H1 (cell line): ENCODE measurements around the gene WDR27. TPM values are rescaled to one million over a fixed set of nuclear protein-coding genes. Genes with fewer than 3 reads are reported as not detected.

Experiments
- CTCF ChIA-PET: fragments of 300-600 bp; sonication (Branson Sonifier 250); formaldehyde crosslinking; loops from one replicate; lab custom pipeline; 2021; ENCODE audit not compliant: partially characterized antibody; lab: Charles Lee
- POLR2A ChIA-PET: fragments of 300-600 bp; sonication (Branson Sonifier 250); formaldehyde crosslinking; loops from one replicate; lab custom pipeline; 2021; ENCODE audit warnings: inconsistent platforms; ENCODE audit not compliant: partially characterized antibody; lab: Charles Lee
- DNase-seq, 2 experiments: peaks; one replicate each; pipeline versions ENCODE4 v3.0.0 to v3.0.0-alpha.2; 2010 to 2022; ENCODE audit warnings: low spot score in 2 of 2, low read depth in 1 of 2, mixed read lengths in 1 of 2
- FAIRE-seq: peaks from 2 replicates; lab custom pipeline; 2011; peaks lifted over from hg19 to GRCh38; lab: Jason Lieb, UNC
- H2AFZ ChIP-seq: 2 replicates; pipeline ENCODE4 v1.8.1; 2012; ENCODE audit warnings: low read length, inconsistent platforms
- H2AK5ac ChIP-seq: 2 replicates; pipeline ENCODE4 v1.6.1; 2013; ENCODE audit warnings: low read depth, low read length
- H2BK120ac ChIP-seq: replicated peaks from 2 replicates; pipeline ENCODE3; 2013; ENCODE audit warnings: low read depth, low read length, inconsistent platforms
- H2BK12ac ChIP-seq: 2 replicates; pipeline ENCODE4 v1.6.1; 2013; ENCODE audit warnings: low read depth, low read length
- H2BK15ac ChIP-seq: 2 replicates; pipeline ENCODE4 v1.6.1; 2013; ENCODE audit warnings: low read length
- H2BK20ac ChIP-seq: 2 replicates; pipeline ENCODE4 v1.6.1; 2013; ENCODE audit warnings: low read length
- H2BK5ac ChIP-seq: 2 replicates; pipeline ENCODE4 v1.6.1; 2013; ENCODE audit warnings: low read depth, low read length
- H3K14ac ChIP-seq: 2 replicates; pipeline ENCODE4 v1.6.1; 2013; ENCODE audit warnings: inconsistent platforms; ENCODE audit not compliant: insufficient read length
- H3K18ac ChIP-seq: 2 replicates; pipeline ENCODE4 v1.6.1; 2013; ENCODE audit warnings: low read length; ENCODE audit errors: extremely low read depth
- H3K23ac ChIP-seq: 2 replicates; pipeline ENCODE4 v1.6.1; 2013; ENCODE audit warnings: inconsistent platforms; ENCODE audit not compliant: insufficient read length
- H3K23me2 ChIP-seq: 2 replicates; pipeline ENCODE4 v1.6.1; 2013; ENCODE audit warnings: low read depth, low read length
- H3K27ac ChIP-seq: 2 replicates; pipeline ENCODE4 v1.6.1; 2011; ENCODE audit warnings: low read depth, low read length, inconsistent platforms
- H3K27me3 ChIP-seq, 4 experiments: replicated peaks in 1 of 4; 1 replicate in 1 of 4; 2 replicates in 3 of 4; pipeline versions ENCODE4 v1.6.1 to v1.8.1; 2011 to 2013; ENCODE audit warnings: low read length in 3 of 4, mild to moderate bottlenecking in 3 of 4, inconsistent platforms in 2 of 4, mixed read lengths in 2 of 4, moderate library complexity in 1 of 4; ENCODE audit not compliant: control insufficient read depth in 3 of 4, insufficient read depth in 3 of 4; ENCODE audit errors: extremely low read depth in 1 of 4
- H3K36me3 ChIP-seq, 4 experiments: 2 replicates each; pipeline versions ENCODE4 v1.6.1 to v1.8.1; 2011 to 2013; ENCODE audit warnings: mild to moderate bottlenecking in 4 of 4, low read length in 3 of 4, moderate library complexity in 2 of 4, control low read depth in 1 of 4, inconsistent platforms in 1 of 4; ENCODE audit not compliant: insufficient read depth in 4 of 4, control insufficient read depth in 2 of 4
- H3K4ac ChIP-seq: replicated peaks from 2 replicates; pipeline ENCODE3; 2013; ENCODE audit warnings: low read length, low read depth, mixed read lengths, inconsistent platforms; ENCODE audit not compliant: insufficient read length
- H3K4me1 ChIP-seq, 4 experiments: replicated peaks in 1 of 4; 1 replicate in 1 of 4; 2 replicates in 3 of 4; pipeline versions ENCODE4 v1.6.1 to v1.8.1; 2011 to 2013; ENCODE audit warnings: low read length in 3 of 4, inconsistent platforms in 2 of 4, mixed read lengths in 1 of 4; ENCODE audit not compliant: insufficient read depth in 4 of 4, control insufficient read depth in 3 of 4
- H3K4me2 ChIP-seq, 2 experiments: 2 replicates each; pipeline versions ENCODE4 v1.6.1 to v1.8.1; 2011 to 2013; ENCODE audit warnings: low read depth in 2 of 2, low read length in 2 of 2, control low read depth in 1 of 2, inconsistent platforms in 1 of 2, mild to moderate bottlenecking in 1 of 2; ENCODE audit not compliant: insufficient read depth in 1 of 2
- H3K4me3 ChIP-seq, 4 experiments: fragments of 200-600, 300-600 bp in 1 of 4; sonication (generic), shearing (Covaris generic), sonication (Bioruptor Twin) in 1 of 4; 2 replicates each; pipeline versions ENCODE4 v1.5.1 to v1.8.1; 2011 to 2016; ENCODE audit warnings: low read length in 4 of 4, low read depth in 3 of 4, control low read depth in 2 of 4, inconsistent platforms in 2 of 4, mild to moderate bottlenecking in 2 of 4, mixed read lengths in 1 of 4, moderate library complexity in 1 of 4; ENCODE audit not compliant: insufficient read depth in 2 of 4; ENCODE audit errors: extremely low read depth in 1 of 4
- H3K56ac ChIP-seq: replicated peaks from 2 replicates; pipeline ENCODE3; 2013; ENCODE audit warnings: low read depth, mild to moderate bottlenecking, mixed read lengths, low read length, inconsistent platforms; ENCODE audit not compliant: insufficient read length
- H3K79me1 ChIP-seq: 2 replicates; pipeline ENCODE4 v1.6.1; 2013; ENCODE audit warnings: low read depth, low read length, control low read depth
- H3K79me2 ChIP-seq, 2 experiments: 2 replicates each; pipeline versions ENCODE4 v1.6.1 to v1.8.1; 2012 to 2013; ENCODE audit warnings: low read length in 2 of 2, mild to moderate bottlenecking in 2 of 2, inconsistent platforms in 1 of 2; ENCODE audit not compliant: insufficient read depth in 2 of 2, control insufficient read depth in 1 of 2
- H3K9ac ChIP-seq, 4 experiments: replicated peaks in 1 of 4; 1 replicate in 1 of 4; 2 replicates in 3 of 4; pipeline versions ENCODE4 v1.6.1 to v1.8.1; 2011 to 2013; ENCODE audit warnings: low read depth in 3 of 4, low read length in 3 of 4, control low read depth in 2 of 4, mild to moderate bottlenecking in 2 of 4, moderate library complexity in 2 of 4, inconsistent platforms in 1 of 4; ENCODE audit errors: extremely low read depth in 1 of 4
- H3K9me3 ChIP-seq, 2 experiments: 2 replicates each; pipeline versions ENCODE4 v1.6.1 to v1.8.1; 2012 to 2013; ENCODE audit warnings: mild to moderate bottlenecking in 2 of 2, moderate library complexity in 2 of 2, control low read depth in 1 of 2, inconsistent platforms in 1 of 2, low read depth in 1 of 2, low read length in 1 of 2, mixed read lengths in 1 of 2; ENCODE audit not compliant: insufficient read depth in 2 of 2
- H4K20me1 ChIP-seq, 2 experiments: replicated peaks in 1 of 2; 2 replicates each; pipeline versions ENCODE3 to v1.8.1; 2011 to 2013; ENCODE audit warnings: inconsistent platforms in 2 of 2, low read length in 2 of 2, mild to moderate bottlenecking in 1 of 2; ENCODE audit not compliant: insufficient read depth in 2 of 2, control insufficient read depth in 1 of 2
- H4K5ac ChIP-seq: 2 replicates; pipeline ENCODE4 v1.6.1; 2013; ENCODE audit warnings: low read length, low read depth, mixed read lengths, inconsistent platforms; ENCODE audit not compliant: insufficient read length
- H4K8ac ChIP-seq: 2 replicates; pipeline ENCODE4 v1.8.0; 2013; ENCODE audit warnings: mild to moderate bottlenecking, moderate library complexity, low read length, inconsistent platforms; ENCODE audit not compliant: insufficient read depth; ENCODE audit errors: extremely low read depth
- H4K91ac ChIP-seq: replicated peaks from 2 replicates; pipeline ENCODE3; 2013; ENCODE audit warnings: low read length, mixed read lengths, inconsistent platforms; ENCODE audit not compliant: insufficient read length
- EGR1 ChIP-seq: IDR thresholded peaks from 2 replicates; pipeline ENCODE4 v1.6.1; 2011; ENCODE audit warnings: low read depth, low read length, borderline replicate concordance
- EZH2 ChIP-seq: fragments of 200-600 bp; sonication (generic); IDR thresholded peaks from 2 replicates; pipeline ENCODE4 v1.7.1; 2012; ENCODE audit warnings: low read depth, mild to moderate bottlenecking, moderate library complexity, low read length, inconsistent platforms; ENCODE audit not compliant: severe bottlenecking
- KDM4A ChIP-seq: IDR thresholded peaks from one replicate; pipeline ENCODE4 v1.7.1; 2012; ENCODE audit warnings: low read depth, mild to moderate bottlenecking, moderate library complexity, low read length, inconsistent platforms; ENCODE audit not compliant: severe bottlenecking
- RBBP5 ChIP-seq: IDR thresholded peaks from 2 replicates; pipeline ENCODE4 v1.7.1; 2012; ENCODE audit warnings: low read depth, mild to moderate bottlenecking, inconsistent platforms, low read length, moderate library complexity, borderline replicate concordance
- SIX5 ChIP-seq: IDR thresholded peaks from 2 replicates; pipeline ENCODE4 v1.6.1; 2011; ENCODE audit warnings: mild to moderate bottlenecking, low read depth, low read length
- SP1 ChIP-seq: IDR thresholded peaks from 2 replicates; pipeline ENCODE4 v1.6.1; 2011; ENCODE audit warnings: low read depth, low read length
- TCF12 ChIP-seq: IDR thresholded peaks from 2 replicates; pipeline ENCODE4 v1.6.1; 2011; ENCODE audit warnings: low read depth, mild to moderate bottlenecking, low read length
- WGBS, 2 experiments: shearing (Covaris generic) in 1 of 2; methylation state at CpG; one replicate each; pipeline versions ENCODE4 v1.1.6 to v1.1.7; 2013 to 2015; ENCODE audit warnings: low lambda C conversion rate in 2 of 2, mixed read lengths in 2 of 2, inconsistent platforms in 1 of 2, low coverage in 1 of 2, missing lambda C conversion rate in 1 of 2; ENCODE audit not compliant: insufficient replicate concordance in 2 of 2, insufficient coverage in 1 of 2, insufficient read length in 1 of 2; ENCODE audit errors: extremely low coverage in 1 of 2, missing lambda C conversion rate in 1 of 2; 5-methylcytosine and 5-hydroxymethylcytosine counted together
- polyA plus RNA-seq, 7 experiments: library from polyadenylated mRNA; depleted of rRNA in 3 of 7; stranded (reverse) in 5 of 7; unstranded in 2 of 7; fragments of >200 nt in 5 of 7; fragments of 200-250 nt in 2 of 7; gene quantifications; 1 replicate in 5 of 7; 2 replicates in 1 of 7; 4 replicates in 1 of 7; pipeline versions ENCODE4 v1.2.1 to v1.2.3, GENCODE V29; 2011 to 2013; ENCODE audit warnings: missing spikeins in 2 of 7, mixed read lengths in 2 of 7
- total RNA-seq: library from RNA; stranded (reverse); fragmentation: NEBNext Ultra II Directional; extraction: Animal tissue kit (Norgen Biotek cat#: 25700); gene quantifications from 2 replicates; pipeline ENCODE4 v1.2.1, GENCODE V29; 2021
- TF ChIP-seq, protein P1 (sequence below): IDR thresholded peaks from 2 replicates; pipeline ENCODE4 v1.6.1; 2012; ENCODE audit warnings: inconsistent platforms

Gene WDR27
- total and polyA plus RNA-seq, 2 of the 8 experiments (the other 6 are each of a cell fraction or from before 2014, with no cell fraction given), result 53.6 to 68.6 TPM

DNA sequence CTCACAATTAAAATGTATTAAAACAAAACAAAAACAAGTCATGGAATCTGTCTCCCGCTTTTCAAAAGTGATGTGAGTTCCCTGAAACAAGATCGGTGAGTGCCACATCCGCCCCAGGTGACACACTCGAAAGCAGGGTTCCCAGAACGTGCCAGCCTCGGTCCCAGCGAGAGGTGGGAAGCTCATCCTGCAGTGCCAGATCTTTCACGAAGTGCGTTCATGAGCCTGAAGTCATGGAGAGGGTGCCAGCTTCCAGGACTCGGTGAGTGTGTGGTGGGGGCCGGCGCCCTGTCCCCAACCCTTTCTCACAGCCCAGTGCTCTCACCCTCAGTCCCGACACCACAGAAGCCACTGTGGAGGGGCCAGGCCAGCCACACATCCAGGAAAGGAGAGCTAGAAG, 127.4 kb downstream of the WDR27 start:
- no peak overlapping the region for H3K4me3 ChIP-seq
- no peak overlapping the region; the same call in 1 of the 2 replicates for H2BK5ac ChIP-seq
- no peak overlapping the region for H2AFZ ChIP-seq
- ChIA-PET CTCF (interaction anchor here (1.9 kb wide), 1 partner anchor 8 kb away, joined by 5 read pairs; no protein-coding TSS in a partner anchor), POLR2A (interaction anchor here (1.0 kb wide), 1 partner anchor 9 kb away, joined by 3 read pairs; no protein-coding TSS in a partner anchor)
- TF ChIP-seq RBBP5 (no peak), SIX5 (no peak), SP1 (no peak), TCF12 (no peak), EGR1 (no peak), KDM4A (no peak), EZH2 (no peak)
- TF ChIP-seq, protein P1, sequence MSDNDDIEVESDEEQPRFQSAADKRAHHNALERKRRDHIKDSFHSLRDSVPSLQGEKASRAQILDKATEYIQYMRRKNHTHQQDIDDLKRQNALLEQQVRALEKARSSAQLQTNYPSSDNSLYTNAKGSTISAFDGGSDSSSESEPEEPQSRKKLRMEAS, result no peak
- 81% methylated on average over 13 of the region's 13 CpGs; no CpG with 5 or more reads in 1 of the 2 experiments for WGBS, 2 experiments
- H3K4me2 ChIP-seq, result no peak overlapping the region
- no peak overlapping the region; the same call in 1 of the 2 replicates for H2BK12ac ChIP-seq
- H3K23ac ChIP-seq, result no peak overlapping the region
- H4K8ac ChIP-seq, result no peak overlapping the region
- H3K36me3 ChIP-seq, result peaks cover 0 to 2% (median 1%) of the 10 kb centered on the region in 4 experiments; a peak in 3 of 8 replicates
- H2BK120ac ChIP-seq, result no peak overlapping the region
- H3K79me2 ChIP-seq, result no peaks in the 10 kb centered on the region
- H4K91ac ChIP-seq, result no peak overlapping the region
- H3K18ac ChIP-seq, result no peak overlapping the region
- no peak overlapping the region for H2AK5ac ChIP-seq
- H2BK15ac ChIP-seq, result no peak overlapping the region
- H2BK20ac ChIP-seq, result no peak overlapping the region
- no peaks in the 10 kb centered on the region for H3K9me3 ChIP-seq
- FAIRE-seq, result no peak
- no peaks in the 10 kb centered on the region; the same call in 1 of the 2 replicates for H3K23me2 ChIP-seq
- no peak overlapping the region for H3K9ac ChIP-seq
- H3K4ac ChIP-seq, result no peak overlapping the region
- H4K20me1 ChIP-seq, result no peaks in the 10 kb centered on the region
- H3K14ac ChIP-seq, result no peak overlapping the region
- no peak overlapping the region for H4K5ac ChIP-seq
- no peaks in the 10 kb centered on the region for H3K4me1 ChIP-seq
- no peaks in the 10 kb centered on the region for H3K79me1 ChIP-seq
- DNase-seq, result no peak
- no peaks in the 10 kb centered on the region for H3K27me3 ChIP-seq
- no peak overlapping the region for H3K56ac ChIP-seq
- no peak overlapping the region for H3K27ac ChIP-seq
